SK-N-SH (cell line): ENCODE data around the gene CDH18. TPM values are rescaled to one million over a fixed set of nuclear protein-coding genes. Genes with fewer than 3 reads are reported as not detected.

Experiments used
- CTCF ChIA-PET: fragments of 300-600, 350-600 bp; formaldehyde crosslinking; extraction: SDS; loops from one replicate; lab custom pipeline; 2021; lab: Yijun Ruan, JAX
- POLR2A ChIA-PET: fragments of 350-600 bp; sonication (Branson Sonifier 250); formaldehyde crosslinking; extraction: SDS; loops from one replicate; lab custom pipeline; 2020; ENCODE audit warnings: antibody characterized with exemption, inconsistent platforms; lab: Yijun Ruan, JAX
- DNase-seq: peaks from one replicate; pipeline ENCODE4 v3.0.0; 2012
- H2AFZ ChIP-seq: fragments of 200-600 bp; sonication (generic); 2 replicates; pipeline ENCODE4 v1.8.1; 2016; ENCODE audit warnings: antibody characterized with exemption, mild to moderate bottlenecking, low read depth
- H3F3A ChIP-seq: fragments of 200-600 bp; sonication (generic); replicated peaks from 2 replicates; pipeline ENCODE3; 2016; ENCODE audit warnings: antibody characterized with exemption, mild to moderate bottlenecking; ENCODE audit not compliant: insufficient read depth
- H3K27ac ChIP-seq, 2 experiments: fragments of 200-500 bp in 1 of 2; fragments of 200-600 bp in 1 of 2; sonication (Bioruptor generic) in 1 of 2; sonication (generic), shearing (Covaris generic) in 1 of 2; 2 replicates each; pipeline versions ENCODE4 v1.5.1 to v1.6.1; 2014 to 2016; ENCODE audit warnings: low read depth in 2 of 2, inconsistent platforms in 1 of 2, low read length in 1 of 2, mild to moderate bottlenecking in 1 of 2, mixed read lengths in 1 of 2
- H3K27me3 ChIP-seq: fragments of 200-600 bp; sonication (generic), shearing (Covaris generic); 2 replicates; pipeline ENCODE4 v1.6.1; 2016; ENCODE audit warnings: mixed run types; ENCODE audit not compliant: insufficient read depth
- H3K36me3 ChIP-seq, 2 experiments: fragments of 200-500 bp in 1 of 2; fragments of 200-600 bp in 1 of 2; sonication (Bioruptor generic) in 1 of 2; sonication (generic) in 1 of 2; replicated peaks in 1 of 2; 2 replicates each; pipeline versions ENCODE3 to v1.5.1; 2014 to 2016; ENCODE audit warnings: low read length in 1 of 2, mild to moderate bottlenecking in 1 of 2; ENCODE audit not compliant: insufficient read depth in 2 of 2, control insufficient read depth in 1 of 2
- H3K4me1 ChIP-seq, 2 experiments: fragments of 200-500 bp in 1 of 2; fragments of 200-600 bp in 1 of 2; sonication (Bioruptor generic) in 1 of 2; sonication (generic), shearing (Covaris generic) in 1 of 2; 2 replicates each; pipeline versions ENCODE4 v1.5.1 to v1.6.1; 2014 to 2016; ENCODE audit warnings: low read depth in 1 of 2, low read length in 1 of 2, mixed run types in 1 of 2; ENCODE audit not compliant: insufficient read depth in 2 of 2, control insufficient read depth in 1 of 2
- H3K4me2 ChIP-seq: fragments of 200-600 bp; sonication (generic), shearing (Covaris generic); 2 replicates; pipeline ENCODE4 v1.6.1; 2017; ENCODE audit warnings: mixed run types
- H3K4me3 ChIP-seq, 2 experiments: fragments of 200-500 bp in 1 of 2; fragments of 200-600 bp in 1 of 2; sonication (Bioruptor generic) in 1 of 2; sonication (generic), shearing (Covaris generic) in 1 of 2; 2 replicates each; pipeline versions ENCODE4 v1.5.1 to v1.8.1; 2014 to 2016; ENCODE audit warnings: low read depth in 2 of 2, inconsistent platforms in 1 of 2, low read length in 1 of 2, mild to moderate bottlenecking in 1 of 2, mixed read lengths in 1 of 2, moderate library complexity in 1 of 2
- H3K79me2 ChIP-seq: fragments of 200-600 bp; sonication (generic); 2 replicates; pipeline ENCODE4 v1.8.1; 2017; ENCODE audit warnings: mild to moderate bottlenecking; ENCODE audit not compliant: insufficient read depth
- H3K9ac ChIP-seq: fragments of 200-600 bp; sonication (generic); 2 replicates; pipeline ENCODE4 v1.6.1; 2017; ENCODE audit warnings: mixed run types
- H3K9me2 ChIP-seq: fragments of 200-600 bp; sonication (generic); 2 replicates; pipeline ENCODE4 v1.6.1; 2017; ENCODE audit warnings: mixed run types
- H3K9me3 ChIP-seq: fragments of 200-600 bp; sonication (generic); 2 replicates; pipeline ENCODE4 v1.6.1; 2017; ENCODE audit warnings: mixed run types, mild to moderate bottlenecking, moderate library complexity
- H4K20me1 ChIP-seq: fragments of 200-600 bp; sonication (generic); 2 replicates; pipeline ENCODE4 v1.6.1; 2017; ENCODE audit warnings: mild to moderate bottlenecking, mixed run types; ENCODE audit not compliant: insufficient read depth
- EP300 ChIP-seq, 2 experiments: IDR thresholded peaks; 2 replicates each; pipeline versions ENCODE4 v1.4.0 to v1.6.1; 2012; ENCODE audit warnings: borderline replicate concordance in 1 of 2, low read depth in 1 of 2, low read length in 1 of 2
- EZH2phosphoT487 ChIP-seq: fragments of 200-600 bp; sonication (generic); IDR thresholded peaks from 2 replicates; pipeline ENCODE4 v1.6.1; 2017; ENCODE audit warnings: low read depth, mixed run types, mild to moderate bottlenecking, antibody characterized with exemption, moderate library complexity, borderline replicate concordance
- FOXJ3 ChIP-seq: sonication (generic); formaldehyde crosslinking; IDR thresholded peaks from 2 replicates; pipeline ENCODE4 v1.5.1; 2020; ENCODE audit warnings: mild to moderate bottlenecking, missing genetic modification reagents
- GABPA ChIP-seq: IDR thresholded peaks from 2 replicates; pipeline ENCODE4 v1.4.0; 2012; ENCODE audit warnings: low read depth, mild to moderate bottlenecking
- GATA2 ChIP-seq: sonication (generic); formaldehyde crosslinking; IDR thresholded peaks from 2 replicates; pipeline ENCODE4 v1.5.0; 2020; ENCODE audit warnings: mild to moderate bottlenecking, missing genetic modification reagents
- MEF2A ChIP-seq: IDR thresholded peaks from 2 replicates; pipeline ENCODE4 v1.4.0; 2012; ENCODE audit warnings: low read depth, borderline replicate concordance
- NFIC ChIP-seq: IDR thresholded peaks from 2 replicates; pipeline ENCODE4 v1.4.0; 2012; ENCODE audit warnings: borderline replicate concordance
- NRF1 ChIP-seq: IDR thresholded peaks from 2 replicates; pipeline ENCODE4 v1.6.1; 2012; ENCODE audit warnings: low read depth, mild to moderate bottlenecking, low read length
- POLR2AphosphoS5 ChIP-seq: IDR thresholded peaks from 2 replicates; pipeline ENCODE4 v1.6.1; 2012; ENCODE audit warnings: low read depth, low read length
- RAD21 ChIP-seq: IDR thresholded peaks from 2 replicates; pipeline ENCODE4 v1.6.1; 2012; ENCODE audit warnings: mild to moderate bottlenecking, low read length
- RFX5 ChIP-seq: IDR thresholded peaks from 2 replicates; pipeline ENCODE4 v1.6.1; 2012; ENCODE audit warnings: mild to moderate bottlenecking, improper control_type of control experiment, low read length
- SIN3A ChIP-seq: IDR thresholded peaks from 2 replicates; pipeline ENCODE4 v1.6.1; 2012; ENCODE audit warnings: low read depth, mild to moderate bottlenecking, low read length, moderate library complexity, borderline replicate concordance
- SMC3 ChIP-seq: IDR thresholded peaks from 2 replicates; pipeline ENCODE4 v1.6.1; 2012; ENCODE audit warnings: low read depth, low read length, improper control_type of control experiment
- TAF1 ChIP-seq: IDR thresholded peaks from 2 replicates; pipeline ENCODE4 v1.6.1; 2012; ENCODE audit warnings: low read depth, mild to moderate bottlenecking, low read length, moderate library complexity, borderline replicate concordance
- TEAD4 ChIP-seq: IDR thresholded peaks from 2 replicates; pipeline ENCODE4 v1.4.0; 2012; ENCODE audit warnings: mild to moderate bottlenecking, borderline replicate concordance; ENCODE audit not compliant: insufficient read depth
- WGBS: methylation state at CpG from one replicate; pipeline ENCODE4 v1.1.6; 2017; ENCODE audit warnings: low lambda C conversion rate; 5-methylcytosine and 5-hydroxymethylcytosine counted together
- polyA plus RNA-seq, 3 experiments: library from polyadenylated mRNA; depleted of rRNA; stranded (reverse); fragments of >200 nt; gene quantifications; 2 replicates each; pipeline ENCODE4 v1.2.3, GENCODE V29; 2012
- TF ChIP-seq, protein P1 (sequence below): IDR thresholded peaks from 2 replicates; pipeline ENCODE4 v1.4.0; 2012; ENCODE audit warnings: low read depth, borderline replicate concordance
- TF ChIP-seq, protein P2 (sequence below): IDR thresholded peaks from 2 replicates; pipeline ENCODE4 v1.4.0; 2012; ENCODE audit warnings: low read depth
- TF ChIP-seq, protein P3 (sequence below): IDR thresholded peaks from 2 replicates; pipeline ENCODE4 v1.4.0; 2012; ENCODE audit warnings: low read depth, borderline replicate concordance
- TF ChIP-seq, protein P4 (sequence below): fragments of 150-350 bp; IDR thresholded peaks from 2 replicates; pipeline ENCODE4 v1.6.1; 2016; ENCODE audit warnings: mild to moderate bottlenecking, low read depth, low read length

Gene CDH18
- polyA plus RNA-seq, 1 of the 3 experiments (the other 2 are of a cell fraction), result 6.0 TPM

DNA sequence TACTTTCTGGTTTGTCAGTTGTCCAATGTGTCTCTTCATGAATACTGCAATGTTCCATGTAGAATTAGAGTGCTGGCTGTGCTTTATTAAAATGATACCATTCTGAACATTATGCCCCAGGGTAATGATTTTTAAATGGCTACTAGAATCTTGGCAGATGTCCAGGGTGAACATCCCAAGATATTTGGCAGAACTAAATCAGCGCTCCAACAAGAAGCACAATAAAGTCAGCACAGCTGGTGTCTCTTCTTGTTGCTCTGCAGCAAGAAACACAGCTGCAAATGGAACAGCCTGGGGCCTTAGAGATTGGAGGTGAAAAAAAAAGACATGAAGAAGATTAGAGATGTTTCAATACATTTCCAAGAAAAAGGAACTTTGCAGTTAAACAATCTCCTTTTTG, 248.3 kb downstream of the CDH18 start:
- Histone ChIP-seq H3K36me3 (no peaks in the 10 kb centered on the region), H3K9me2 (no peaks in the 10 kb centered on the region; the same call in 1 of the 2 replicates), H3K4me2 (no peak overlapping the region), H3K4me1 (peaks cover 0 to 2% of the 10 kb centered on the region in 2 experiments; a peak in 1 of 4 replicates), H3K9me3 (no peaks in the 10 kb centered on the region), H3K4me3 (no peak overlapping the region), H3K79me2 (no peaks in the 10 kb centered on the region), H3K9ac (no peak overlapping the region), H3F3A (peaks cover 4% of the 10 kb centered on the region), H3K27ac (no peak overlapping the region), H4K20me1 (no peaks in the 10 kb centered on the region), H3K27me3 (no peaks in the 10 kb centered on the region), H2AFZ (no peak overlapping the region; the same call in 1 of the 2 replicates)
- peak; percentile 16 for DNase-seq
- POLR2A ChIA-PET, result no interaction called here
- CTCF ChIA-PET, result no interaction called here
- TF ChIP-seq, protein P1, sequence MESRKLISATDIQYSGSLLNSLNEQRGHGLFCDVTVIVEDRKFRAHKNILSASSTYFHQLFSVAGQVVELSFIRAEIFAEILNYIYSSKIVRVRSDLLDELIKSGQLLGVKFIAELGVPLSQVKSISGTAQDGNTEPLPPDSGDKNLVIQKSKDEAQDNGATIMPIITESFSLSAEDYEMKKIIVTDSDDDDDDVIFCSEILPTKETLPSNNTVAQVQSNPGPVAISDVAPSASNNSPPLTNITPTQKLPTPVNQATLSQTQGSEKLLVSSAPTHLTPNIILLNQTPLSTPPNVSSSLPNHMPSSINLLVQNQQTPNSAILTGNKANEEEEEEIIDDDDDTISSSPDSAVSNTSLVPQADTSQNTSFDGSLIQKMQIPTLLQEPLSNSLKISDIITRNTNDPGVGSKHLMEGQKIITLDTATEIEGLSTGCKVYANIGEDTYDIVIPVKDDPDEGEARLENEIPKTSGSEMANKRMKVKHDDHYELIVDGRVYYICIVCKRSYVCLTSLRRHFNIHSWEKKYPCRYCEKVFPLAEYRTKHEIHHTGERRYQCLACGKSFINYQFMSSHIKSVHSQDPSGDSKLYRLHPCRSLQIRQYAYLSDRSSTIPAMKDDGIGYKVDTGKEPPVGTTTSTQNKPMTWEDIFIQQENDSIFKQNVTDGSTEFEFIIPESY, result no peak
- TF ChIP-seq SMC3 (no peak), NFIC (no peak), GATA2 (CRISPR knock-in tag) (peak; percentile 18; the same call in 1 of the 2 replicates), FOXJ3 (peak; percentile 43; the same call in 1 of the 2 replicates)
- 33% methylated on average over 1 of the region's 1 CpG for WGBS

DNA sequence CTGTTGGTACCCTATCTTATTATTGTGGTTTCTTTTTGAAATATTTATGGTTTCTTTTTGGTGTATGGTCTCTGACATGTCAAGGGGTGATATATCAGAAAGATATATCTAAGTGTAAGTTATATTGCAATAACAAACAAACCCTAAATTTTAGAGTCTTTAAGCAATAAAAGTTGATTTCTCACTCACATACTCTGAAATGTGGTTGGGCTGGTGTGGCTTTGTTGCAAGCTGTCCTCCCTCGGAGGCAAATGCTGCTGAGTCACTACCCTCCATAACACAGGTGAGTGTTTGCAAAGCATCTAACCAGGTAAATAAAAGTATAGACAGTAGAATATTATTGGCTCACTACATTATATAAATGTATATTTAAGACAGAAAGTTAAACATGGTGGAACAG, 253.2 kb downstream of the CDH18 start:
- no peaks in the 10 kb centered on the region for H3K9me3 ChIP-seq
- no peaks in the 10 kb centered on the region for H3K9me2 ChIP-seq
- H3K4me2 ChIP-seq, result no peak overlapping the region
- H3K4me3 ChIP-seq, result no peak overlapping the region
- TF ChIP-seq GABPA (no peak), SMC3 (no peak), RFX5 (no peak), NRF1 (no peak), EP300 (IDR thresholded peaks at IDR 0.05; ENCODE audit: borderline replicate concordance in 1 of 2, low read depth in 1 of 2, low read length in 1 of 2) (no peak), SIN3A (no peak), POLR2AphosphoS5 (no peak), MEF2A (no peak), FOXJ3 (no peak), GATA2 (CRISPR knock-in tag) (no peak), EZH2phosphoT487 (no peak), TEAD4 (no peak), TAF1 (no peak), RAD21 (no peak)
- TF ChIP-seq, protein P2, sequence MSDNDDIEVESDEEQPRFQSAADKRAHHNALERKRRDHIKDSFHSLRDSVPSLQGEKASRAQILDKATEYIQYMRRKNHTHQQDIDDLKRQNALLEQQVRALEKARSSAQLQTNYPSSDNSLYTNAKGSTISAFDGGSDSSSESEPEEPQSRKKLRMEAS, result no peak
- TF ChIP-seq, protein P3, sequence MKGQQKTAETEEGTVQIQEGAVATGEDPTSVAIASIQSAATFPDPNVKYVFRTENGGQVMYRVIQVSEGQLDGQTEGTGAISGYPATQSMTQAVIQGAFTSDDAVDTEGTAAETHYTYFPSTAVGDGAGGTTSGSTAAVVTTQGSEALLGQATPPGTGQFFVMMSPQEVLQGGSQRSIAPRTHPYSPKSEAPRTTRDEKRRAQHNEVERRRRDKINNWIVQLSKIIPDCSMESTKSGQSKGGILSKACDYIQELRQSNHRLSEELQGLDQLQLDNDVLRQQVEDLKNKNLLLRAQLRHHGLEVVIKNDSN, result no peak
- TF ChIP-seq, protein P4, sequence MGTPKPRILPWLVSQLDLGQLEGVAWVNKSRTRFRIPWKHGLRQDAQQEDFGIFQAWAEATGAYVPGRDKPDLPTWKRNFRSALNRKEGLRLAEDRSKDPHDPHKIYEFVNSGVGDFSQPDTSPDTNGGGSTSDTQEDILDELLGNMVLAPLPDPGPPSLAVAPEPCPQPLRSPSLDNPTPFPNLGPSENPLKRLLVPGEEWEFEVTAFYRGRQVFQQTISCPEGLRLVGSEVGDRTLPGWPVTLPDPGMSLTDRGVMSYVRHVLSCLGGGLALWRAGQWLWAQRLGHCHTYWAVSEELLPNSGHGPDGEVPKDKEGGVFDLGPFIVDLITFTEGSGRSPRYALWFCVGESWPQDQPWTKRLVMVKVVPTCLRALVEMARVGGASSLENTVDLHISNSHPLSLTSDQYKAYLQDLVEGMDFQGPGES, result no peak
- TF ChIP-seq, protein P1, result no peak
- H3K27me3 ChIP-seq, result no peaks in the 10 kb centered on the region
- no peak for DNase-seq
- no peaks in the 10 kb centered on the region for H3K36me3 ChIP-seq
- no peak overlapping the region for H3K9ac ChIP-seq
- H3K79me2 ChIP-seq, result no peaks in the 10 kb centered on the region
- ChIA-PET CTCF (no interaction called here), POLR2A (no interaction called here)
- 41% methylated on average over 1 of the region's 1 CpG for WGBS
- H4K20me1 ChIP-seq, result no peaks in the 10 kb centered on the region
- no peak overlapping the region for H3K27ac ChIP-seq
- H2AFZ ChIP-seq, result no peak overlapping the region
- peaks cover 0 to 2% of the 10 kb centered on the region in 2 experiments; a peak in 1 of 4 replicates for H3K4me1 ChIP-seq
- no peaks in the 10 kb centered on the region for H3F3A ChIP-seq
